GM19025 (cell line): ENCODE measurements around the gene KRT37.
"Not testable (repeated sequence)": the region's sequence is repeated elsewhere in the genome, so short reads cannot be mapped to it uniquely, and the experiment has no call there.

ENCODE experiments used
- ATAC-seq: cut with Tn5 transposase; IDR thresholded peaks from one replicate; pipeline ENCODE4 v1.9.1; 2021; ENCODE audit warnings: mild to moderate bottlenecking, low read depth, moderate library complexity; ENCODE audit not compliant: unreplicated experiment

KRT37 gene

GRCh38 chr17:41411072-41411840 is 13.1 kb downstream of the KRT37 start:
- no peak for ATAC-seq

GRCh38 chr17:41407226-41407625 is 17.2 kb downstream of the KRT37 start:
- ATAC-seq, result no peak

DNA sequence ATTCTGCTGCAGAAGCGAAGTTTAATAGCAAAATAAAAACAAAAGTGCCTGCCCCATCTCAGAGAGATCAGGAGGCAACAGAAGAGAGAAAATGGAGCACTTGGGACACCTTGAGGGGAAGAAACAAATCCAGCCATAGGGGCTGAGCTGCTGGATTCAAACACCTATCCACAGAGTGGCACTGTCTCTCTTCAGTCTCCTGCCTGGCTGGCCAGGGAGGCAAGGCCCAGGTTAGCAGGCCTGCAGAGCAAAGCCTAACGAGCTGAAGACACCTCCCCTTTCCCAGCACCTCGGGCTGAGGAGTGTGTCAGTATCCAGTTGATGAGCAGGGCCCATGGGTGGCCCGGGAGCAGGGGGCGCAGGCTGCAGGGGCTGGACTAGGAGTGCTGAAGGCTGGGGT is 18.2 kb downstream of the KRT37 start:
- ATAC-seq, result no peak

GRCh38 chr17:41404024-41404671 is 20.2 kb downstream of the KRT37 start:
- no peak for ATAC-seq

- no peak for ATAC-seq
These were observed 20.9 kb downstream of the KRT37 start for GRCh38 chr17:41403404-41404023.

- no peak for ATAC-seq
These were observed 22.2 kb downstream of the KRT37 start for GRCh38 chr17:41402161-41402560.

DNA sequence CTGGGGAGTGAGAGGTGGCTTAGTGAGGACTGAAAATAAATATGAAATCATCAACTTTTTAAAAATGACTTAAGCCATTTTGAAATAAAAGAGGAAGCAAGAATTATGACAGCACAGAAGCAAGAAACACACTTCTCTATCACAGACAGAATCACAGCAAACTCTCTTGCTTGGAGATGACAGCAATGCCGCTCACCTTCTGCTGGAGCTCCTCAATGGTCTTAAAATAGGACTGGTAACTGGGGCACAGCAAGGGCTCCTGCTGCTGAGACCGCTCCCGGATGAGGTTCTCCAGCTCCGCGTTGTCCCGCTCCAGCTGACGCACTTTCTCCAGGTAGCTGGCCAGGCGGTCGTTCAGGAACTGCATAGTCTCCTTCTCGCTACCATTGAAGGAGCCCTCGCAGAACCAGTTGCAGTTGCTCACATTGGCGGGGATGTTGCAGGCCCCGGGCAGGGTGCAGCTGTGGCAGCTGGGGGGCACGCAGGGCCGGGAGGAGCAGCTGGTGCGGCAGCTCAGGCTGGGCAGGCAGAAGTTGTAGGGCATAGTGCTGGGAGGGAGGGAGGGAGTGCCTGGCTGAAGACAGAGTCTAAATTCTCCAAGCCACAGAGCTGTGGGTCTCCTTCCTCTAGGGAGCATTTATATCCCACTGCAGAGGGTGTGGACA is 27.3 kb downstream of the KRT37 start, which contains the start of gene KRT31:
TSS of gene KRT31 (minus strand) at position 613 of the 665 bp plus-strand sequence. CDS start at position 544, 69 bp downstream.
- ATAC-seq, result no peak

DNA sequence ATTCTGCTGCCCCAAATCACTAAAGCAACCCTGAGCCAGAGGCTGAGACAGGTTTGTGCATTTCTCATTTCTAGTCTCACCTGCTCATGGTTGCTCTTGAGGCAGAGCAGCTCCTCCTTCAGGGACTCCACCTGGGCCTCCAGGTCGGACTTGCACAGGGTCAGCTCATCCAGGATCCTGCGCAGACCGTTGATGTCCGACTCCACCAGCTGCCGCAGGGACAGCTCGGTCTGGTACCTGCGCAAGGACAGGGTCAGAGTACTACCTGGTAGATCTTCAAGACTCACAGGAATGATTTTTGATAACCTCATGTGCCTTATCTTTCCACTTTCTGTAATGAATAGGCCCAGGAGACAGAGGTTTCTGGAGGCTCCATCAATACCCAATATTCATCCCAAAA is 28.0 kb downstream of the KRT37 start:
- no peak for ATAC-seq

GRCh38 chr17:41395611-41396010 is 28.8 kb downstream of the KRT37 start:
- ATAC-seq, result no peak

DNA sequence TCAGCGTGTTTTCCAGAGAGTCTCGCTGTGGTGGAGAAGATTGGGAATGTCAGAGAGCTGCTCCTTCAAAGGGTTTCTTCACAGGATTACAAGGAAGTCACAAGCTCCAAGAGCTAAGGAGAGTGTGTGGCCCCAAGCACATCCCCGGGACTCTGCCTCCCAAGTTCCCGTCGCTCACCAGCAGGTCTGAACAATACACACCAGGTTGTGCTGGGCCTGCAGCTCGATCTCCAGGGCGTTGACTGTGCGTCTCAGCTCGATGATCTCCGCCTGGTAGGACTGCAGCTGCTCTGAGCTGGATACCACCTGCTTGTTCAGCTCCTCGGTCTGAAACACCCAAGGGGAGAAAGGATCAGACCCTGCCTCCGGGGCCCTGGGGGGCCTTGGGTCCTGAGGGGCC is 29.3 kb downstream of the KRT37 start:
- not testable (repeated sequence) for ATAC-seq

GRCh38 chr17:41394254-41394996 is 30.0 kb downstream of the KRT37 start:
- no peak for ATAC-seq

- ATAC-seq, result no peak
These were observed 30.6 kb downstream of the KRT37 start for GRCh38 chr17:41393826-41394225.

GRCh38 chr17:41393294-41393693 is 31.1 kb downstream of the KRT37 start:
- ATAC-seq, result no peak

DNA sequence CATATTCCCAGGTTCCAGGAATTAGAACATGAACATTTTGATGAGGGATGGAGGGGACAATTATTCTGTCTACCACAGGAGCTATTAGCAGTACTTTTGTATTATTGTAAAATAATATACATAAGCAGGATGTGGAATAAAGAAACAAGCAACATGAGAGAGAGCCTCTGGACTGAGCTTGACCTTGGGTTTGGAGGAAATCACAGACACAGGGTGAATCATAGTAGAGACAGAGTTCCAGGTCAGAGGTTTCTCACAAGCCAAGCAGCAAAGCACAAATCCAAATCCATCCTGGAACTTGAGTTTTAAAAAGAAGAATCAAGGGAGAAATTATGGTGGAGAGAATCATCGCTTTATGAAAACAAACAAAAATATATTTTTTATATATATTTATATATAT is 32.1 kb downstream of the KRT37 start:
- no peak for ATAC-seq

- ATAC-seq, result no peak
These were observed 32.9 kb downstream of the KRT37 start for GRCh38 chr17:41391535-41391934.

DNA sequence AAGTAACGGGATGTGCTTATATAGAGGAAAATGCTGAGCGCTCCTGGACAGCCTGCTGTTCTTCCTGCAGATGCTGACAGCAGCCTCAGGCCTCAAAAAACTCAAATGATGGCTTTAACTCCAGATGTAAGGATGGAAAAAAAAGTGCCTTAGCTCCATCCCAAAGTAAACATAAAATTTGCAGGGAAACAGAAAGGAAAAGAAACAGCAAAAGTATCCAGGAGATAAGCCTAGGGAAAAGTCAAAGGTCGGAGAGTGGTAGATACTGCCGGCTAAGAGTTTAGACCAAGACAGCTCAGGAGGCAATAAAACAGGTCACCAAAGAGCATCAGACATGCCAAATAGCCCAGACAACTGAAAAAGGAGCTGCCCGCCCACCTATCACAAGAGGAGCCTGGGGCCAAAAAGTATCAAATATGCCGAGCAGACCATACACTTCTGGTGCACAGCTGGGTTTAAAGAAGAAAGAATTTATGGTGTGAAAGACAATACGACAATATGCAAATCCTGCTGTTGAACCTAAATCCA is 33.9 kb downstream of the KRT37 start:
- ATAC-seq, result no peak

- ATAC-seq, result no peak
These were observed 36.7 kb downstream of the KRT37 start for GRCh38 chr17:41387670-41388069.

- ATAC-seq, result no peak
These were observed 38.2 kb downstream of the KRT37 start for GRCh38 chr17:41386227-41386626.

- no peak for ATAC-seq
These were observed 40.7 kb downstream of the KRT37 start for GRCh38 chr17:41383690-41384089.

DNA sequence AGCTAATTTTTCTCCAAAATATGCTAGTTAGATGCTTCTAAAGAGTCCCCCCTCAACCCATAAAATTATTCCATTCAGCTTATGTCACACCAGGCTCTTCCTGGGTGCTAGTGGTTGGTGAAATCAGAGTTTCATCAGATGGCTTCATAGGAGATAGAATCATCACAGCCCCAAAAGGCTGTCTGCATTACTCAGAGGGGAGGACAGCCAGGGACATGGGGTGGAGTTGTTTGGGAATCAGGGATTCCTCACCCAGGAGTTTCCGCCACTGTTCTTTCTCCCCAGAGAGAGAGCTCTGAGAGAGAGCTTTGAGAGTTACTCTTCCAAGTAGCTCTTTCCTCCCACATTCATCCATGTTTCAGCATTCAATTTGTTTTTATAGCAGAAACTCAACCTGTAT is 42.0 kb downstream of the KRT37 start:
- ATAC-seq, result no peak
